ENCODE data around the gene SEMA4A. TPM values are rescaled to one million over a fixed set of nuclear protein-coding genes. Genes with fewer than 3 reads are reported as not detected.

SEMA4A gene
- total RNA-seq = 0.16 and 0.50 TPM in 2 replicates

DNA sequence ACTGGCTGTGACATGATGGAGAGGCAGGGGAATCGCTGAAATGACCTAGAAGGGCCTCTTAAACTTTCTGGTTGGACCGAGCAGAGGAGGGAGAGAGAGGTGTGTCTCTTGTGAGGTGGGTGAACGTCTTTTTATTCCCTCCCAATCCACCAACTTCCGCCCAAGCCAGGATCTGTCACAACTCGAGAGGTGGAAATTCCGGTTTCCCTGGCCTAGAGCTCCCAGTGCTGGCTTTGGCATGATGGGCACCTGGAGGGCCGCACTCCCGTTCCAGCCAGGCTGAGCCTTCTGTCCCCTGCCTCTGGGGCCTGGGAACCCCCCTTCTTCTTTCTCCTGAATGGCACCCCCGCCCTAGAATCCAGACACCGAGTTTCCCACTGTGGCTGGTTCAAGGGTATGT lies at the start of gene SEMA4A:
Gene SEMA4A, plus strand, starts transcription at position 224 of the 400 bp plus-strand sequence. CDS start 994 bp downstream, outside the sequence.

GRCh38 chr1:156114101-156114918 lies 39.1 kb upstream of the SEMA4A start, which contains the start of gene LMNA:
TSS of gene LMNA (plus strand) at chr1:156114711. CDS start at chr1:156114919, 208 bp downstream.

DNA sequence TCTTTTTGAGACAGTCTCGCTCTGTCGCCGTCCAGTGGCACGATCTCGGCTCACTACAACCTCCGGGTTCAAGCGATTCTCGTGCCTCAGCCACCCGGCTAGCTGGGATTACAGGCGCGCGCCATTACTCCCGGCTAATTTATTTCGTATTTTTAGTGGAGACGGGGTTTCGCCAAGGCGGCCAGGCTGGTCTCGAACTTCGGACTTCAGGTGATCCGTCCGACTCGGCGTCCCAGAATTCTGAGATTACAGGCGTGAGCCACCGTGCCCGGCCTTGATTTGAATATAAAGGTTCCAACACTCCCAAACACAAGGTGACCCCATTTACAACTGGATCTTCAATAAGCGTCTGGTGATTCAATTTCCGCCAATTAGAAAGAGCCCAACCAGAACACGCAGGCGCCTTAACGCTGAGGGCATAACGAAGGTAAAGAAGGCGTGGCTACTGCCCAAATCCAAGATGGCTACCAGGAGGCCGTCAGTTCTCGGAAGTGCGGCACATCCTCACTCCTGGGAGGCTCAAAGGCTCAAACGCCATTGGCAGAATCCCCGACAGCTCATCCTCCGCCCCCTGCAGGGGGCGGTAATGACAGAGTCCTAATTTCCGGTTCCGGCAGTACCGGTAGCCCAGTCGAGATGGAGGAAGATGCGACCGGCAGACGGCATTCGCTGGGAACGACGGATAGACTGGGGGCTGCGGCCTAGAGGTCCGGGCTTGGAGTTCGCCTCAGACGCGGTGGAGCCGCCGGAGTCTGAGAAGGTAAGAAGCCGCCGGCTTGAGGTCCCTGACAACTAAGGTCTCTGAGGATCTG lies 40.3 kb downstream of the SEMA4A start, which contains the start of gene SLC25A44:
Gene SLC25A44, plus strand, starts transcription at position 617 of the 812 bp plus-strand sequence. CDS start 5,744 bp downstream, outside the sequence.

DNA sequence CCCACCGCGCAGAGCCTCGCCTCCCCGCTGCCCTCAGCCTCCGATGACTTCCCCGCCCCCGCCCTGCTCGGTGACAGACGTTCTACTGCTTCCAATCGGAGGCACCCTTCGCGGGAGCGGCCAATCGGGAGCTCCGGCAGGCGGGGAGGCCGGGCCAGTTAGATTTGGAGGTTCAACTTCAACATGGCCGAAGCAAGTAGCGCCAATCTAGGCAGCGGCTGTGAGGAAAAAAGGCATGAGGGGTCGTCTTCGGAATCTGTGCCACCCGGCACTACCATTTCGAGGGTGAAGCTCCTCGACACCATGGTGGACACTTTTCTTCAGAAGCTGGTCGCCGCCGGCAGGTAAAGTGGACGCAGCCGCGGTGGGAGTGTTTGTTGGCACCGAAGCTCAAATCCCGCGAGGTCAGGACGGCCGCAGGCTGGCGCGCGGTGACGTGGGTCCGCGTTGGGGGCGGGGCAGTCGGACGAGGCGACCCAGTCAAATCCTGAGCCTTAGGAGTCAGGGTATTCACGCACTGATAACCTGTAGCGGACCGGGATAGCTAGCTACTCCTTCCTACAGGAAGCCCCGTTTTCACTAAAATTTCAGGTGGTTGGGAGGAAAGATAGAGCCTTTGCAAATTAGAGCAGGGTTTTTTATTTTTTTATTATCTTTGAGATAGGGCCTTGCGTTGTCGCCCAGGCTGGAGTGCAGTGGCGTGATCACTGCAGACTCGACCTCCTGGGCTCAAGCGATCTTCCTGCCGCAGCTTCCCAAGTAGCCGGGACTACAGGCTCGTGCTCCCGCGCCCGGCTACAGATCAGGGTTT lies 59.7 kb downstream of the SEMA4A start, which contains the start of gene PMF1:
Gene PMF1, plus strand, starts transcription at position 175 of the 811 bp plus-strand sequence. Its CDS starts 9 bp downstream, at position 184.

Other genes with a start within 250 kb of the SEMA4A start
- 25.3 and 54.9 TPM in 2 replicates for gene RIT1, start 242.2 kb upstream of the SEMA4A start, total RNA-seq
- gene KHDC4, start 219.2 kb upstream of the SEMA4A start, total RNA-seq = 12.6 and 32.9 TPM in 2 replicates
- 0.06 and 0.16 TPM in 2 replicates for gene RXFP4, start 211.9 kb upstream of the SEMA4A start, total RNA-seq
- gene ARHGEF2, start 175.0 kb upstream of the SEMA4A start, total RNA-seq = 93.6 and 138 TPM in 2 replicates
- 264 and 295 TPM in 2 replicates for gene SSR2, start 132.6 kb upstream of the SEMA4A start, total RNA-seq
- gene UBQLN4, start 99.8 kb upstream of the SEMA4A start, total RNA-seq = 10.5 and 22.0 TPM in 2 replicates
- gene LAMTOR2, start 98.8 kb upstream of the SEMA4A start, total RNA-seq = 55.0 and 88.2 TPM in 2 replicates
- 0.13 TPM in 1 of 2 replicates, not detected in the other for gene RAB25, start 92.4 kb upstream of the SEMA4A start, total RNA-seq
- gene MEX3A, start 71.1 kb upstream of the SEMA4A start, total RNA-seq = 2.4 and 12.2 TPM in 2 replicates
- 554 and 869 TPM in 2 replicates for gene LMNA, start 38.9 kb upstream of the SEMA4A start, total RNA-seq
- 4.5 and 14.3 TPM in 2 replicates for gene SLC25A44, start 40.5 kb downstream of the SEMA4A start, total RNA-seq
- 38.8 and 42.9 TPM in 2 replicates for gene PMF1, start 59.4 kb downstream of the SEMA4A start, total RNA-seq
- 0.38 TPM in 1 of 2 replicates, not detected in the other for gene BGLAP, start 88.6 kb downstream of the SEMA4A start, total RNA-seq
- under 0.01 and 0.50 TPM in 2 replicates for gene PAQR6, start 94.5 kb downstream of the SEMA4A start, total RNA-seq
- gene SMG5, start 129.2 kb downstream of the SEMA4A start, total RNA-seq = 36.6 and 91.6 TPM in 2 replicates
- 0.81 and 2.1 TPM in 2 replicates for gene TMEM79, start 130.7 kb downstream of the SEMA4A start, total RNA-seq
- gene GLMP, start 142.1 kb downstream of the SEMA4A start, total RNA-seq = 36.3 and 43.7 TPM in 2 replicates
- gene VHLL, start 145.7 kb downstream of the SEMA4A start, total RNA-seq = 0.19 TPM in 1 of 2 replicates, not detected in the other
- 453 and 492 TPM in 2 replicates for gene CCT3, start 184.7 kb downstream of the SEMA4A start, total RNA-seq
- 0.32 TPM in 1 of 2 replicates, not detected in the other for gene TSACC, start 184.9 kb downstream of the SEMA4A start, total RNA-seq
- gene RHBG, start 215.6 kb downstream of the SEMA4A start, total RNA-seq = not detected in 2 replicates